Stimulated activated CD8-positive, alpha-beta memory T cell treated with anti-CD3 and anti-CD28 coated beads, Interleukin-15, amount 100 ng/mL, for 1 hour (primary cell): ENCODE data around the gene SP4.

Experiments
- DNase-seq: peaks from one replicate; pipeline ENCODE4 v3.0.0-alpha.2; 2020; ENCODE audit warnings: low read depth

SP4 gene

GRCh38 chr7:21443149-21443841 lies 15.4 kb downstream of the SP4 start:
- no peak for DNase-seq

GRCh38 chr7:21448974-21449373 lies 21.1 kb downstream of the SP4 start:
- DNase-seq, result no peak

- no peak for DNase-seq
These were observed 22.2 kb downstream of the SP4 start for GRCh38 chr7:21450076-21450475.

GRCh38 chr7:21450941-21451340 lies 23.1 kb downstream of the SP4 start:
- no peak for DNase-seq

- no peak for DNase-seq
These were observed 26.3 kb downstream of the SP4 start for GRCh38 chr7:21454182-21454581.

GRCh38 chr7:21454906-21455305 lies 27.0 kb downstream of the SP4 start:
- no peak for DNase-seq

GRCh38 chr7:21461282-21461681 lies 33.4 kb downstream of the SP4 start:
- DNase-seq, result no peak

GRCh38 chr7:21462081-21462480 lies 34.2 kb downstream of the SP4 start:
- DNase-seq, result no peak

GRCh38 chr7:21463524-21463923 lies 35.6 kb downstream of the SP4 start:
- DNase-seq, result no peak

GRCh38 chr7:21468969-21469368 lies 41.1 kb downstream of the SP4 start:
- no peak for DNase-seq

GRCh38 chr7:21469894-21470293 lies 42.0 kb downstream of the SP4 start:
- DNase-seq, result no peak

GRCh38 chr7:21472029-21472428 lies 44.1 kb downstream of the SP4 start:
- no peak for DNase-seq

- DNase-seq, result no peak
These were observed 48.5 kb downstream of the SP4 start for GRCh38 chr7:21476429-21476828.

- DNase-seq, result no peak
These were observed 53.0 kb downstream of the SP4 start for GRCh38 chr7:21480693-21481403.

GRCh38 chr7:21486511-21486910 lies 58.6 kb downstream of the SP4 start:
- DNase-seq, result no peak

GRCh38 chr7:21495731-21496130 lies 67.8 kb downstream of the SP4 start:
- DNase-seq, result no peak

- no peak for DNase-seq
These were observed 69.2 kb downstream of the SP4 start for GRCh38 chr7:21497072-21497471.

GRCh38 chr7:21500117-21500832 lies 72.4 kb downstream of the SP4 start:
- no peak for DNase-seq

- DNase-seq, result no peak
These were observed 76.1 kb downstream of the SP4 start for GRCh38 chr7:21504021-21504420.

- peak; percentile 3 for DNase-seq
These were observed 79.9 kb downstream of the SP4 start for GRCh38 chr7:21507627-21508343.

GRCh38 chr7:21508538-21508937 lies 80.7 kb downstream of the SP4 start:
- DNase-seq, result no peak

- DNase-seq, result no peak
These were observed 86.2 kb downstream of the SP4 start for GRCh38 chr7:21514062-21514461.

- DNase-seq, result no peak
These were observed 96.8 kb downstream of the SP4 start for GRCh38 chr7:21524680-21525079.
